K562 (cell line): Measurements from ENCODE around the gene HNRNPF. TPM values are rescaled to one million over a fixed set of nuclear protein-coding genes. Genes with fewer than 3 reads are reported as not detected.

Experiments used
- E4F1 ChIP-seq: fragments of 250-450 bp; sonication (Bioruptor Pico); IDR thresholded peaks from 2 replicates; pipeline ENCODE4 v1.5.0; 2021; ENCODE audit warnings: mild to moderate bottlenecking, borderline replicate concordance
- ETS1 ChIP-seq: conservative IDR thresholded peaks from 2 replicates; pipeline ENCODE4 v1.6.1; 2011; ENCODE audit warnings: low read depth, mild to moderate bottlenecking, low read length; ENCODE audit not compliant: control insufficient read depth
- KAT8 ChIP-seq: fragments of 450-650 bp; IDR thresholded peaks from 2 replicates; pipeline ENCODE4 v1.6.1; 2016; ENCODE audit warnings: low read depth, mild to moderate bottlenecking
- MECOM ChIP-seq: fragments of 250-450 bp; sonication (Bioruptor Pico); IDR thresholded peaks from 2 replicates; pipeline ENCODE4 v1.8.0; 2022; ENCODE audit warnings: inconsistent platforms
- MLX ChIP-seq, 2 experiments: fragments of 450-650 bp in 1 of 2; sonication (generic) in 1 of 2; formaldehyde crosslinking; conservative IDR thresholded peaks; 2 replicates each; pipeline versions ENCODE4 v1.4.0 to v1.8.1; 2020 to 2022; ENCODE audit warnings: mild to moderate bottlenecking in 1 of 2, missing genetic modification reagents in 1 of 2
- NKRF ChIP-seq: fragments of 450-650 bp; IDR thresholded peaks from 2 replicates; pipeline ENCODE4 v1.6.1; 2016; ENCODE audit warnings: borderline replicate concordance
- RBM22 ChIP-seq: fragments of 200-400 bp; formaldehyde crosslinking; IDR thresholded peaks from 2 replicates; pipeline ENCODE4 v1.6.1; 2018; ENCODE audit warnings: low read length, low read depth; ENCODE audit not compliant: poor library complexity, severe bottlenecking
- SRSF3 ChIP-seq: fragments of 200-400 bp; formaldehyde crosslinking; IDR thresholded peaks from 2 replicates; pipeline ENCODE4 v1.6.1; 2016; ENCODE audit warnings: mild to moderate bottlenecking, low read length, moderate library complexity; ENCODE audit not compliant: insufficient read depth
- ZNF407 ChIP-seq: fragments of 450-650 bp; IDR thresholded peaks from 2 replicates; pipeline ENCODE4 v1.6.1; 2016; ENCODE audit warnings: low read depth
- polyA plus RNA-seq, 8 experiments: library from polyadenylated mRNA; depleted of rRNA in 4 of 8; stranded (reverse) in 5 of 8; unstranded in 3 of 8; fragments of >200 nt; fragmentation: Nextera tagmentation in 2 of 8; fragmentation: Illumina TruSeq in 1 of 8; extraction: Ambion mirVana in 2 of 8; extraction: Trizol in 1 of 8; gene quantifications; 2 replicates each; pipeline versions ENCODE4 v1.2.1 to v1.2.3, GENCODE V29; 2011 to 2014; ENCODE audit warnings: inconsistent platforms in 1 of 8, missing spikeins in 1 of 8
- total RNA-seq, 7 experiments: library from RNA; depleted of rRNA in 6 of 7; stranded (reverse); fragments of >200 nt in 6 of 7; fragmentation: Illumina TruSeq in 2 of 7; extraction: Trizol in 2 of 7; gene quantifications; 2 replicates each; pipeline versions ENCODE4 v1.2.1 to v1.2.3, GENCODE V29; 2011 to 2021; ENCODE audit warnings: low replicate concordance in 1 of 7

HNRNPF gene
- total and polyA plus RNA-seq, 9 of the 15 experiments (the other 6 are each of a cell fraction or from before 2014, with no cell fraction given), result 192 to 489 (median 416) TPM

- TF ChIP-seq MLX (CRISPR knock-in tag; conservative IDR thresholded peaks at IDR 0.05), result peak in 1 of 2 experiments; percentile 87; a peak in 1 of 4 replicates
- TF ChIP-seq E4F1 (CRISPR knock-in tag), result peak; percentile 59; the same call in 1 of the 2 replicates
- no peak for TF ChIP-seq ZNF407
- no peak for TF ChIP-seq KAT8
- no peak for TF ChIP-seq RBM22
- TF ChIP-seq MECOM, result peak; percentile 87
- no peak for TF ChIP-seq SRSF3
- TF ChIP-seq ETS1, result peak; percentile 96
- peak; percentile 33 for TF ChIP-seq NKRF
Measured at GRCh38 chr10:43417950-43418768, 9.2 kb upstream of the HNRNPF start (continued).
